Inferior parietal cortex (tissue), 1 donor: ENCODE data around the gene SETD1B.

Experiments
- DNase-seq: peaks from one replicate; pipeline ENCODE4 v3.0.0-alpha.2; 2016; ENCODE audit errors: extremely low spot score

Gene SETD1B

GRCh38 chr12:121795034-121795968 lies 8.5 kb upstream of the SETD1B start:
- DNase-seq = peak; percentile 93

- peak; percentile 75 for DNase-seq
Observed at GRCh38 chr12:121796855-121797751, 6.7 kb upstream of the SETD1B start.

- DNase-seq = peak; percentile 27
Observed at GRCh38 chr12:121797937-121798786, 5.6 kb upstream of the SETD1B start.

- peak; percentile 48 for DNase-seq
Observed at GRCh38 chr12:121798787-121799155, 5.0 kb upstream of the SETD1B start.

- peak; percentile 63 for DNase-seq
Observed at GRCh38 chr12:121799156-121799841, 4.5 kb upstream of the SETD1B start.

- DNase-seq = peak; percentile 57
Observed at GRCh38 chr12:121799842-121800693, 3.7 kb upstream of the SETD1B start.

- peak; percentile 74 for DNase-seq
Observed at GRCh38 chr12:121800694-121801594, 2.9 kb upstream of the SETD1B start.

GRCh38 chr12:121801595-121802484 lies 2.0 kb upstream of the SETD1B start:
- peak; percentile 59 for DNase-seq

- DNase-seq = no peak
Observed at GRCh38 chr12:121802485-121802842, 1.3 kb upstream of the SETD1B start.

GRCh38 chr12:121802843-121803698 lies 738 bp upstream of the SETD1B start:
- peak; percentile 95 for DNase-seq

GRCh38 chr12:121804417-121805111 lies 755 bp downstream of the SETD1B start:
- DNase-seq = peak; percentile 14

- peak; percentile 4 for DNase-seq
Observed at GRCh38 chr12:121805171-121806008, 1.6 kb downstream of the SETD1B start.

GRCh38 chr12:121806009-121806545 lies 2.3 kb downstream of the SETD1B start:
- DNase-seq = no peak

- DNase-seq = peak; percentile 16
Observed at GRCh38 chr12:121806546-121807423, 3.0 kb downstream of the SETD1B start.
